ENCODE data around the gene PLEKHA6.
A peak's percentile ranks its signal among the peaks of the same experiment; 100 is the strongest.

Gene PLEKHA6

GRCh38 chr1:204356997-204357396 lies 2.7 kb downstream of the PLEKHA6 start:
- DNase-seq (ENCODE audit: low read depth): no peak
- TF ChIP-seq CTCF (conservative IDR thresholded peaks at IDR 0.05; ENCODE audit: low read depth, low read length): no peak
- H3K4me3 ChIP-seq (ENCODE audit: low read length): no peak overlapping the region

GRCh38 chr1:204355913-204356312 lies 3.8 kb downstream of the PLEKHA6 start:
- TF ChIP-seq CTCF (conservative IDR thresholded peaks at IDR 0.05; ENCODE audit: low read depth, low read length): no peak
- no peak for DNase-seq (ENCODE audit: low read depth)
- H3K4me3 ChIP-seq (ENCODE audit: low read length): no peak overlapping the region

- TF ChIP-seq CTCF (conservative IDR thresholded peaks at IDR 0.05; ENCODE audit: low read depth, low read length): no peak
- H3K4me3 ChIP-seq (ENCODE audit: low read length): no peak overlapping the region
- DNase-seq (ENCODE audit: low read depth): no peak
These were observed 5.2 kb downstream of the PLEKHA6 start for GRCh38 chr1:204354579-204354978.

GRCh38 chr1:204353213-204353910 lies 6.4 kb downstream of the PLEKHA6 start:
- H3K4me3 ChIP-seq (ENCODE audit: low read length): no peak overlapping the region
- TF ChIP-seq CTCF (conservative IDR thresholded peaks at IDR 0.05; ENCODE audit: low read depth, low read length): no peak
- DNase-seq (ENCODE audit: low read depth): no peak

GRCh38 chr1:204350857-204351573 lies 8.7 kb downstream of the PLEKHA6 start:
- DNase-seq (ENCODE audit: low read depth): no peak
- H3K4me3 ChIP-seq (ENCODE audit: low read length): peak overlapping the region; percentile 42
- no peak for TF ChIP-seq CTCF (conservative IDR thresholded peaks at IDR 0.05; ENCODE audit: low read depth, low read length)

- peak overlapping the region; percentile 42 for H3K4me3 ChIP-seq (ENCODE audit: low read length)
- no peak for TF ChIP-seq CTCF (conservative IDR thresholded peaks at IDR 0.05; ENCODE audit: low read depth, low read length)
These were observed 9.4 kb downstream of the PLEKHA6 start for GRCh38 chr1:204350312-204350711.

GRCh38 chr1:204349602-204350001 lies 10.1 kb downstream of the PLEKHA6 start:
- H3K4me3 ChIP-seq (ENCODE audit: low read length): no peak overlapping the region
- TF ChIP-seq CTCF (conservative IDR thresholded peaks at IDR 0.05; ENCODE audit: low read depth, low read length): no peak

More at GRCh38 chr1:204350312-204350711, 9.4 kb downstream of the PLEKHA6 start:
- DNase-seq (ENCODE audit: low read depth): no peak

More at GRCh38 chr1:204349602-204350001, 10.1 kb downstream of the PLEKHA6 start:
- no peak for DNase-seq (ENCODE audit: low read depth)
